Osteoblast (primary cell): ENCODE measurements around the gene KATNB1. TPM values are rescaled to one million over a fixed set of nuclear protein-coding genes. Genes with fewer than 3 reads are reported as not detected.

Experiments
- DNase-seq: peaks from one replicate; pipeline ENCODE4 v3.0.0; 2011; ENCODE audit warnings: low spot score, mixed read lengths; ENCODE audit not compliant: insufficient read length; ENCODE audit errors: missing footprints
- H2AFZ ChIP-seq: 2 replicates; pipeline ENCODE4 v1.6.0; 2011; ENCODE audit warnings: mild to moderate bottlenecking, low read length
- H3K27ac ChIP-seq: 2 replicates; pipeline ENCODE4 v1.5.1; 2011; ENCODE audit warnings: mild to moderate bottlenecking, low read depth, low read length, moderate library complexity
- H3K27me3 ChIP-seq: 2 replicates; pipeline ENCODE4 v1.6.0; 2012; ENCODE audit warnings: mild to moderate bottlenecking, control low read depth, inconsistent platforms, low read length, moderate library complexity; ENCODE audit not compliant: insufficient read depth
- H3K36me3 ChIP-seq: 2 replicates; pipeline ENCODE4 v1.5.1; 2011; ENCODE audit warnings: mild to moderate bottlenecking, low read length, control low read depth, moderate library complexity; ENCODE audit not compliant: insufficient read depth
- H3K4me1 ChIP-seq: 2 replicates; pipeline ENCODE4 v1.5.1; 2011; ENCODE audit warnings: mild to moderate bottlenecking, low read length, control low read depth, moderate library complexity; ENCODE audit not compliant: insufficient read depth
- H3K4me2 ChIP-seq: 2 replicates; pipeline ENCODE4 v1.6.0; 2011; ENCODE audit warnings: mild to moderate bottlenecking, low read length; ENCODE audit not compliant: insufficient read depth
- H3K4me3 ChIP-seq: fragments of 200-600 bp; sonication (generic); 3 replicates; pipeline ENCODE4 v1.5.1; 2012; ENCODE audit warnings: mild to moderate bottlenecking, low read length, inconsistent platforms; ENCODE audit not compliant: insufficient read depth
- H3K79me2 ChIP-seq: 2 replicates; pipeline ENCODE4 v1.6.0; 2012; ENCODE audit warnings: mild to moderate bottlenecking, low read length, control low read depth, inconsistent platforms; ENCODE audit not compliant: insufficient read depth
- H3K9me3 ChIP-seq: 2 replicates; pipeline ENCODE4 v1.5.1; 2011; ENCODE audit warnings: low read depth, low read length, control low read depth
- H4K20me1 ChIP-seq: 2 replicates; pipeline ENCODE4 v1.6.0; 2012; ENCODE audit warnings: mild to moderate bottlenecking, low read length, control low read depth; ENCODE audit not compliant: insufficient read depth
- CTCF ChIP-seq: IDR thresholded peaks from 2 replicates; pipeline ENCODE4 v1.5.1; 2011; ENCODE audit warnings: mild to moderate bottlenecking, low read depth, low read length, moderate library complexity; ENCODE audit errors: extremely low read depth
- total RNA-seq: library from RNA; depleted of rRNA; stranded (reverse); fragments of >200 nt; gene quantifications from 2 replicates; pipeline ENCODE4 v1.2.3, GENCODE V29; 2012

The KATNB1 gene
- total RNA-seq, 1 donor = 24.6 TPM

- Histone ChIP-seq H3K27ac (no peak overlapping the region), H3K27me3 (no peaks in the 10 kb centered on the region), H3K4me1 (peaks cover 8% of the 10 kb centered on the region), H2AFZ (no peak overlapping the region), H3K36me3 (peaks cover 49% of the 10 kb centered on the region), H3K4me3 (no peak overlapping the region), H3K79me2 (peaks cover 7% of the 10 kb centered on the region), H3K4me2 (no peak overlapping the region), H4K20me1 (no peaks in the 10 kb centered on the region), H3K9me3 (no peaks in the 10 kb centered on the region)
- TF ChIP-seq CTCF = no peak
- no peak for DNase-seq
These were observed 31.3 kb downstream of the KATNB1 start for GRCh38 chr16:57766714-57767348.

GRCh38 chr16:57769541-57770145, 34.1 kb downstream of the KATNB1 start:
- Histone ChIP-seq H4K20me1 (peaks cover 2% of the 10 kb centered on the region), H3K79me2 (no peaks in the 10 kb centered on the region), H3K4me3 (no peak overlapping the region), H3K36me3 (peaks cover 48% of the 10 kb centered on the region), H3K4me2 (no peak overlapping the region), H2AFZ (no peak overlapping the region), H3K27ac (no peak overlapping the region), H3K9me3 (no peaks in the 10 kb centered on the region), H3K4me1 (peaks cover 9% of the 10 kb centered on the region), H3K27me3 (no peaks in the 10 kb centered on the region)
- no peak for TF ChIP-seq CTCF
- no peak for DNase-seq

GRCh38 chr16:57770361-57770760, 34.8 kb downstream of the KATNB1 start:
- peaks cover 2% of the 10 kb centered on the region for H4K20me1 ChIP-seq
- no peak for DNase-seq
- H3K4me3 ChIP-seq = no peak overlapping the region
- no peak overlapping the region for H3K4me2 ChIP-seq
- no peaks in the 10 kb centered on the region for H3K79me2 ChIP-seq
- no peak for TF ChIP-seq CTCF
- H3K27me3 ChIP-seq = no peaks in the 10 kb centered on the region
- no peak overlapping the region for H2AFZ ChIP-seq
- H3K36me3 ChIP-seq = peaks cover 48% of the 10 kb centered on the region
- H3K27ac ChIP-seq = no peak overlapping the region
- H3K9me3 ChIP-seq = no peaks in the 10 kb centered on the region
- H3K4me1 ChIP-seq = peaks cover 9% of the 10 kb centered on the region

- H3K4me1 ChIP-seq = peaks cover 9% of the 10 kb centered on the region
- H3K36me3 ChIP-seq = peaks cover 50% of the 10 kb centered on the region
- TF ChIP-seq CTCF = no peak
- no peak overlapping the region for H3K27ac ChIP-seq
- no peak for DNase-seq
- H3K27me3 ChIP-seq = no peaks in the 10 kb centered on the region
- no peak overlapping the region for H3K4me3 ChIP-seq
- H3K79me2 ChIP-seq = no peaks in the 10 kb centered on the region
- H3K4me2 ChIP-seq = no peak overlapping the region
- no peaks in the 10 kb centered on the region for H3K9me3 ChIP-seq
- H4K20me1 ChIP-seq = peaks cover 2% of the 10 kb centered on the region
- no peak overlapping the region for H2AFZ ChIP-seq
These were observed 35.7 kb downstream of the KATNB1 start for GRCh38 chr16:57771141-57771785.
